GM19397 (cell line): ENCODE measurements around the gene WASL.
A peak's percentile ranks its signal among the peaks of the same experiment; 100 is the strongest.

ENCODE experiments used
- ATAC-seq: cut with Tn5 transposase; IDR thresholded peaks from one replicate; pipeline ENCODE4 v1.9.1; 2021; ENCODE audit warnings: mild to moderate bottlenecking, moderate library complexity; ENCODE audit not compliant: unreplicated experiment

The WASL gene

DNA sequence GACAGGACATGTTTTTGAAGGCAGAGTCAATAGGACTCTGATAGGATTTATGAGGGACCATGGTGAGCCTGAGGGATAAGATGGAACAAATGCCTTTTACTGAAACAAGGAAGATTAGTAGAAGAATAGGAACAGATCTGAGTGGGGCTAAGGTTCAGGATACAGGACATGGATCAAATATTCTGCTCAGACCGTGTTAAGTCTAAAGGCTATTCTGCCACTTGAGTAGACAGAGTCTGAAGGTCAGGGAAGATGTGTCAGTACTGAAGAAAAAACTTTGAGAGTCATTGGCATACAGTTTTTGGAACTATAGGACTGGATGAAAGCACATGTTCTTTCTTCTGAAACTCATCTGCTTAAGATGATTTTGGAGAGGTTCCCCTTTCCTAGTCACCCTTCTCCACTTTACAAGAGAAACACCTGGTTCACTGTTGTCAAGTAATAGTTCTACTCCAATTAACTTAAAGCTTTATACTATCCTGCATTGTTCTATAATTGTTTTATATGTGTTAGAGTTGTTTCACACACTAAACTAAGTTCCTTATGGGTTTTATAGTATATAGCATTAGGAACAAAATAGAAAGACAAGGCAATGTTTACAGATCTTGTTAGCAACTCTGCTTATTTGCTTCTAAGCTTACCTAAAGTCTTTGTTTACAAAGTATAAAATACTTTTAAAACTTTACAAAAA is 43.4 kb downstream of the WASL start:
- ATAC-seq = no peak

DNA sequence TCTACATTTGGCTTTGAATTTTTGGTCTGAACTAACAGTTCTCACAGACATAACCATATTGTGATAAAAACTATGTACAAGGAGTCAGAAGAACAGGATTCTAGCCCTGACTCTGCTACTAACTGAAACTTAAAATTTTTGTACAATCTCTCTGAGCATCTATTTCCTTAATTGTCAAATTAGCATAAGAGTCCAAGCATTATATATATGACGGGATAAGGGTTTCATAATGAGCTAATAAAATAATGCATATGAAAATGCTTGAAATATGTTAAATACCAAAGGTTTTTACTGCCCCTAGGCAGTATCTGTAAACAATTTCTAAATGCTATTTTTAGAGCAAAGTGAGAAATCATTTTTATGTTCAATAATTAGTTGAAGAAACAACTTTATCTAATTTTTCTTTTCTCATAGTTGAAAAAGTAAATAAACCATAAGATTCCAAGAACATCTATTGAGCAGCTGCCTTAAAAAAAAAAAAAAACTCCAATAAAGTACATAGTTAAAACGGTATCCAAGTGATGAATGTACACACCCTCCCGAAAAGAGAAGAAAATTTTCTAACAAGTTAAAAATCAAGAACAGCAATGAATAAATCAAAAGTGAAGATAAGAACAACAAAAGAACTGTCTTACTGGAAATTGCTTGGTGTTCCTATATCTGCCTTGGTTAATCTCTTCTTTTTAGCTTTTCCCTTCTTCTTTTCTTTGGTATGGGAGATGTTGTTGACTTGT is 52.7 kb downstream of the WASL start:
- ATAC-seq = no peak

DNA sequence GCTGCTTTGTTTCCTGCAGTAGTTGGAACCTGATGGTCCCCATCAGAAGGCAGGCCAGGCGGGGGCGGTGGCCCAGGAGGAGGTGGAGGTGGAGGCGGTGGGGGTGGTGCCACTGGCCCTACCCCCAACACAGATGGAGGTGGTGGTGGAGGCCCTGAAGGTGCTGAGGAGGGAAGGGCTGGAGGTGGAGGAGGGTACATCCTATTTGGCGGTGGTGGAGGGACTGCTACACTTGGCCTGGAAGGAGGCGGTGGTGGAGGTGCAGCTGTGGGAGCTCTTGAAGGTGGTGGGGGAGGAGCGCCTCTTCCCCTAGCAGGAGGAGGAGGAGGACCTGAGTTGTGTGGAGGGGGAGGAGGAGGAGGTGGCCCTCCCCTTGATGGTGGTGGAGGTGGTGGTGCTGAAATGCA is 56.3 kb downstream of the WASL start:
- ATAC-seq = no peak

DNA sequence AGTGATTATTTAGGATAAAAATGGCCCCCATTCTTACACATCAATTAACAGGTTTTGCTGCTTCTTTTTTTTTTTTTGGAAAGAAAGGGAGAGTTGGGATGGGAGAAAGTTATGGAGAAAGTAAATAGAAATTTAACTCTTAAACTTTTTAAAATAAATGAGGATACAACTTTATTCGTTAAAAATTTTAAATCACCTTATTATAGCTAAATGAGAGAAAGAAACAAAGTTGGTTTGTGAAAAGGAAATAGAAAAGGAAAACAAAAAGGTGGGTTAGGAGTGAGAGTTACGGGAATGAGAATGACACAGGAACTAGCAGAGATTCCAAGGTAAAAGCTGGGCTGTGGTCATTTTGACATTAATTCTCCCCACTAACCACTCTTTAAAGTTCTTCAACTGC is 58.3 kb downstream of the WASL start:
- no peak for ATAC-seq

DNA sequence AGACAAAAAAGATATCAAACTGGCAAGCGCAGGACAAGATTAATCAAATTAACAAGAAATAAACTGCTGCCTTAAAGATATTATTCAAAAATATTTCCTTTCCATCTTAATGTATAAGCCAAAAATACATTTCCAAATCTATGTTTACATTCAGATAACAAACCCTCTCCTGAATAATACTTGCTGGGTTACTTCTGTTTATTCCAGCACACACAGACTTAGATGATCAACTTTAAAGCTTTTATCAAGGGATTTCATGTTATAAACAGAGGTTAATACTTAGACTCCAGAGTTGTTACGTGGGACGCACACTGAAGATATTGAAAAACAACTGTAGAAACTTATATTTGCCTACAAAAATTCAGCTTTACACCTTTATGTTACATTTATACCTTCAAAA is 59.6 kb downstream of the WASL start:
- no peak for ATAC-seq

DNA sequence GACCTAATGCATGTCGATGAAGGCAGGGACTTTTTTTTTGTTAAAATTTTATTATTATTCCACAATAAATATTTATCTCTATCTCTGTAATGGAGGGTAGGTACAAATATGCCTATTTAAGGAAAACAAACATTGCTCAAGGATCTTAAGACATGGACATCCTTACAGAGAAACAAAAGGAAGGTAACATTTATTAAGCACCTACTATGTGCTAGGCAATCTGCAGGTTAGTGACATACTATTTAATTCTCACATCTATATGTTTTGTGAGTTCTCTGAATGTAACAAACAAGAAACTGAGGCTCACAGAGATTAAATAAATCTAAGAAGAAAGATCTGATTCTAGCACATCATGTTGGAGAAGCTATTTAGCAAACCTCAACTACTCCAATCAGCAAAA is 61.1 kb downstream of the WASL start:
- no peak for ATAC-seq

DNA sequence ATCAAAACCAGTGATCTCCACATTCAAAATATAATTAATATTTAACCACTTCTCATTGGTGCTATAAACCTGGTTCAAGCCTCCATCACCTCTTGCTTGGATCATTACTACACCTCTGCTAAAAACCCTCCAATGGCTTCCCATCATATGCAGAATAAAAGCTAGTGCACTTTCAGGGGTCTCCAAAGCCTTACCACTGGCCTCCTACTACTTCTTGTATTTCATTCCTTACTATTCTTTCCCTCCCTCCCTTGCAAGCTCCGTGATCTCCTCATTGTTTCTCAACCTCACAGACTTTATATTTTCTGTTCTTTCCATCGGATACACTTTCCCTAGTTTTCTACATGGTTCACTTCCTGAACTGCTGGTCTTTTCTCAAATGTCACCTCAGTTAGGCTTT is 61.6 kb downstream of the WASL start:
- no peak for ATAC-seq

DNA sequence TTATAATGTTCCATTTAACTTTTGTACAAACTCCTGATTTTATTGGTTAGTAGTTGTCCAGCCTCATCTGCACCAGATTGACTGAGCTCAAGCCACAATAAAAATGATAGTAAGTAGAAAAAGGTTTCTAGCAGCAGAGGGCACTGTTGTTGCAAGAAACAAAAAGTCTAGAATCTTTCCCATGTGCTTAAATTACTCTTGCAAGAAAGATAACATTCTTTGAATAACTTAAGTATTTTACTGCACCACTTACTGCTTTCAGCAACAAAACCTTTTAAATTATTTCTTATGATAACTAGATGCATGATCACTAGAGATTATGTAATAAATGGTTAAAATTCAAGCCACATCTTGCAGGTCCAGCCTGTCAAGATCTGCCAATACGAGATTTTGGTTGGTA is 66.1 kb downstream of the WASL start:
- peak; percentile 72 for ATAC-seq

DNA sequence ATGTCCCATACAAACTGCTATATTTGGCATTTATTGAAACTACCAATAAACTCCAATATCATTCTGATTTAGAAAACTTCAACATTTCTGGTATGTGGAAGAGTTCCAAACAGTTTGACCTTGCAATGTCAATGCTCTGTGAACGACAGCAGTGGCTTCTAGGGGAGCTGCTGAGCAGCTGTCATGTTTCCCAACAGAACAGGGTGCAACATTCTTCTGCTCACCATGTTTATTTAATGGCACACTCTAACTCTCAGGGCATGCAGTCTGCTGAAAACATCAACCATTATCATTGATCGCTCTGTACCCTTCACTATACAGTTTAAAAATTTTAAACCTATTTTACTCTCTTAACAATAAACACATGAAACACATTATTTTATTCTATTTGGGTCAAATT is 67.2 kb downstream of the WASL start:
- ATAC-seq = no peak

DNA sequence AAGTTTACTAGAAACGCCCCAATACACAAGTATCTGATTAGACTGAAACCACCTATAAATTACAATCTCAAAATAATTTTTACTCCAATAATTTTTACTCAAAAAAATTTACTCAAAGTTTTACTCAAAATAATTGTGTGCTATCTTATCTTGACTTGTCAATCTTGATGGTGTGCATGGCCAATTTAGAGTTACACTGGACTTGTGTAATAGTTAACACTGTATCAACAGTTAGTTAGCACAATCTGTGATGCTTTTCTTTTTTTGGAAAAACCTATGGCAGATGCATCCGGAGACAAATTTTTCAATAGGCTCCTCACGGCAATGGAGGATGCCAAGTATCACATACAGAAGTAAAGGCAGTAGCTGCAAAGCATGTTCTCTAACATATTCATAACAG is 68.2 kb downstream of the WASL start:
- ATAC-seq = no peak

DNA sequence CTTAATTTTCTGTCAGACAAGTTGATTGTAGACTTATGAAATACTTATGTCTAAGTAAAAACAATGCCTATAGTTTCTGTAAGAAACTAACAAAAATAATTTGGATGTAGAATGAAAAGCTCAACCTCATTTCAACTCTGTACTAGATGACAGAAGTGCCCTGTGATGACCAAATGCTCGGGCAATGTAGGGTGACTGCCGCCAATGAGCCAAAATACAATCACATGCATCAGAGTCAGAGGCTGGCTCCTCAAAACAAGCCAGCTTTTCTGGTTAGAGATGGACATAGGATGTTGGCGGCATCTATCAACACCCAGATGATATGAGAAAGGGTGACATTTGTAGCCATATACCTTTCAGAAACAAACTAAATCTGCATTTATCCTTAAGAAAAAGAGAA is 69.2 kb downstream of the WASL start:
- ATAC-seq = no peak

DNA sequence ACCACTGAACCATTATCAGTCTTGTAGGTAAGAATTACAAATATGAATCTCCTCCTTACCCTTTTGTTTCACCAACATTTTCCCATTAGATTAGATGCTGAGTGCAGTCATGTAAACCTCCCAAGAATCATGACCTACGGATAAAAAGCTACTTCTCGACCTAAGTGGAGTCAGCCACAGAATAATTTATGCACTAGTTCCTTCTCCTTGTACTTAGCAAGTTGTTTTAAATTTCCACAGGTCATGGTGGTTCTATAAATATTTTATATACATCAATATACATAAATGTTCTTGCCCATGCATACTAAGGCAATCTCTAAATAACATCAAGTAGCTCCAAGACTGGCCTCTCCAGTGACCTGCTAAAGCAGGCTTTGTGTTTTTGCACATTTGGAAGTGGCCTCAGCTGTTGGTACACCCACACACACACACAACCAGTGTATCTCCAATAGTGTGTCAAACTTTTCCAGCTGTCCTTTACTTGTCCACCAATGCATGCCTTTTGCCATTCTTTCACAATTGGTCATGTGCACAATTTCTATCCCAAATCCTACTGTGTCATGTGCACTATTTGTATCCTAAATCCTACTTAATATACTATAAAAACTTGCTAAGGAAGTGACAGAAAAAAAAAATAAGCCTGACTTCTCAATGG is 71.6 kb downstream of the WASL start:
- no peak for ATAC-seq

DNA sequence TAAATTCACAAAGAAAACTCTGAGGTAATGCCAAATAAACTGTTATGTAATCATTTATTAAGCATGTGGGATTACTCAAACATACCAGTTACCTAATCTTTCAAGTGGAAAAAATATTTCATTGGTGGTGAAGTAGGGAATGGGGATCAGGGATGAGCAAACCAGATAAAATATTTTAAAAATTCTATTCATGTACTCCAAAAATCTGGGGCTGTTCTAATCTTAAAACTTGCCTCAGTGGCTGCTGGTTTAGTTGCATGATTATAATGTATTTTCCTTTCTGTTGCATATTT is 73.7 kb downstream of the WASL start:
- ATAC-seq = no peak

DNA sequence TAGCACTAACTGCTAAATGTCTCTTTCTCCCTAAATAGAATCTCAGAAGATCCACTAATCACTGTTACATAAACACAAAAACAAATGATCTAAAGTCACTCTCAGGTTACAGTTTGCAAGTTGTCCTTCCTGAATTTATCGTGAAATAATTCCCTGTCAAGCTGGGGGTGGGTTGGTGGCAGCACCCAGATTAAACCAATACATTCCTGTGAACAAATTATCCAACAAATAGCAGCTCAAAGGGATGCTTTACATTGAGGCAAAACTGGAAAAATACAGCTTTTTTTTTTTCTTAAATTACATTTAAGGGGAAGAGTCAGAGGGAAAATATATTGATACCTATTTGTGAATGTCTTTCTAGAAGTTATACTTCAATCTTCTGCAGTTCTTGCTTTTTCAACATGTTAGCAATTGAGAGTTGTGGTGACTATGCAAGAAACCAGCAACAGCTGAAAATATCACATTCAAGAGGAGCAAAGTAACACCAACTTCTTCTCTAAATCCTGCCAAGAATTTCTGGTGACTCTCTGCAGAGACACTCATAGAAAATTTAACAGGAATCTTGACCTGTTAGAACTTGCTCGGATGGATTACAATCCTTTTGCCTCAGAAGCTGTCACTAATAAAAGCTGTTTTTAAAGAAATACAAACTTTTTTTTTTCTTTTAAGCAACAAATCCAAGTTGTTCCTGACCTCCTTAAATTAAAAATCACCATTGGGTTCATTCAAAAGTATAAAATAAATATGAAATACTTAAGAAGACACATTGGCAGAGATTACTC is 74.2 kb downstream of the WASL start:
- no peak for ATAC-seq

DNA sequence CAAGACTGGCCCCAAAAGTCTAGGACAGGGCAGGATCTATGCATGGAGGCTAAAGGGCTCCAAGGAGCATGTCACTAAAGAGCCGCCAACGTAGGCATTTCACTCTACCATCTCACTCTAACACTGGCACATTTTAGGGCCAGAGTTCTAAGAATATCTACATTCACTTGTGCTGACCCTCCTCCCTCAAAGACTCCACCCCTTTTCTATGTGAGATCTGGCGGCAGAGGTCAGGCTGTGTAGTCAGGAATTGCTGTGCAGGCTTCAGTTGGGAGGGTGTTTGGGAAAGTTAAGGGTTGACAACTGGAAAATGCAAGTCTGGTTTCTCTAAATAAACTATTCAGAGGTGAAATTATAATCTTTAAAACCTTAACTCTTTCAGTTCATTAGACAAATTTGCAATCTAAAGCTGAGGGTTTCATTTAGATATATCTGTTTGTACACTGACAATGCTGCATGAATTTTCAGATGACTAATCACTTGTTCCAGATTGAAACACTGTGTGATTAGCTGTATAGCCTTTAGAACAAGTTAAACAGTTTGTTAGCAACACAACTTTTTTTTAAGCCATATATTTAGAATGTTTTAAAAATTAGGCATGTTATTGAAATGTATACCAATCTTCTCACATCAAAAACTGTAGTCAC is 74.9 kb downstream of the WASL start:
- no peak for ATAC-seq

DNA sequence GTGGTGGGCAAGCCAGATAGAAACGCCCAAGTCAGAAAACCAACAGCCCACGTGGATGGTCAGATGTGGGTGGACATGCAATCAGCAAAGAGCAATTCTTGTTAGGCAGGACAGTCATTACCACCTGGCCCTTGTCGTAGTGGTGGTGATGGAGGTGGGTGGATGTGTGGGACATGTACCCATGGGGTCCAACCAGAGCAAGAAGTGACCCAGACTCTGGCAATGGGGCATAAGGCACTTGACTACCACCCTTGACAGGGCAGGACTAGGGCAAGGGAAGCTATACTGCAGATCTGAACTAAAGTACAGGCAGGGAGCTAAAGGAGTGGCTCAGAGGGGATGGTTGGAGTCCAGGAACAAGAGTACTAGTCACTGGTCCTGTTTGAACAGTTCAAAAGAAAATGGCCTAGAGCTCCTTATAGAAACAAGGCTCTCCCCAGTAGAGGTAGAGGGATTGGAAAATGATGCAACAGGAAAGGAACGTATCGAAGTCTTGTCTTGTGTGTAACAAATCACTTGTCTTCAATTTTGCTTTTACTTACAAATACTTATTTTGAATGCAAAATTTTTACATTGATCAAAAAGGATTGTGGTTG is 75.6 kb downstream of the WASL start:
- no peak for ATAC-seq

DNA sequence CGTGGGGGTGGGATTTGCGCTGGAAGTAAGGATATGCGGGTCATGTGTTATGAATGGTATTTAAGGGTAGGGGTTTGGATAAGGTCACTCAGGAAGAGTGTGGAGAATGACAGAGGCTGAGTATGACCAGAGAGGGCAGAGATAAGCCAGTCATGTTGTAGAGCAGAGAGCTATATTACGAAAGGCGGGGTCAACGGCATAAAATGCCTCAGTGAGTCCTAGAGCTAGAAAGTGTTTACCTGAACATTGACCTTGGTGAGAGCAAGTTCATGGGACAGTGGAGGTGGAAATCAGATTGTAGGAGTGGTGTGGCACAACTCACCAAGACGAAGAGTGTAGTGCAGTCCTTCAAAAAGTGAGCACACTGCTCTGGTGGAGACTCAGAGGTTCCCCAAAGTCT is 79.3 kb downstream of the WASL start:
- no peak for ATAC-seq

DNA sequence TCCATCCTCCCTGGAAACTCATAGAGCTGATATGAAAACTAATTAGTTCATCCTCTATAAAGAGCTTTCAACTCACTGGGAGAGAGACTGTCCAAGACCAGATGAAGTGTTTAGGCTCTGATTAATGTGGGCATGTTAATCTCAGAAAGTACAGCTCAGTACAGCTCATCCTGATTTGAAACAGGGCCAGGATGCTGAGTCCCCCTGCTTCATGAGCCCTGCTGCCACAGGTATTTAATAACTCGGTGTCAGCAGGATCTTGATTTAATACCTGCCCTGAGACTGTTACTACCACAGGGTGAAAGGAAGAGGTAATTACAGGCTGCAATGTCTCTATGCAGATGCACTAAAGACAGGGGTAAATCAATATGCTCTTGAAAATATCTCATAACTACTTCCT is 82.3 kb downstream of the WASL start:
- ATAC-seq = no peak

DNA sequence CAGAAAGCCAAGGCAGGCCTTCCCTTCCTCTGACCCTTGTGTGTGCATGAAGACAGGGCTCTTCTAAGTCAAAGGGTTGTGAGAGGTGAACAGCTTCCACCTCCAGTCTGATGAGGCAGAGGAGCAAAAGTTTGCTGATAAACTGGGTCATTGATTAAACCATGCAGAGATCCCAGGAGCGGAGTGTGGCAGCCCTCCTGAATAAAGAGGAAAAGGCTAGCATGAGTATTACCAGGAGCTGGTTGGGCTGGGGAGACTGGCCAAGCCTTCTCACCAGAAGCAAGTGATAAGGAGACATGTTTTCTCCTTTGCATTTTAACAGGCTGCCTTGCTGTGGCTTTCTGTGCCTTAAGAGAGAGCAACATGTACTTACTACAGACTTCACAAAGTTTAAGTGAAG is 82.9 kb downstream of the WASL start:
- ATAC-seq = no peak

DNA sequence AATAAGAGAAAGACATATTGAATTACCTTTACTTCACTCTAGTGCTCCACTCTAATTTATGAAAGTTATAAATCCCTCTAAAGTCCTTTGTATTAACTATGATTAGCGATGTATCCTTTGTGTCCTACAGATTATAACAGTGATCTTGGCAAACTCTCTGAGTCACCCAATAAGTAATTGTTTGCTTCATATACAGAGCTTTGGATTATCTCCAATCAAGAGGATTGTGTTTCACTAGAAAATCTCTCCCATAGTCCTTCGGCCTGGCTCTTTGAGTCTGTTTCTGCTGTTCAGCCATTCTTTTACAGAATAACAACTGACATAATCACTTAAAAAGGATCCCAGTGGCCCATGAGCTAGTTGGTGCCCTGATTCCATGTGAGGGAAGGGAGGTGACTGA is 83.6 kb downstream of the WASL start:
- ATAC-seq = no peak

DNA sequence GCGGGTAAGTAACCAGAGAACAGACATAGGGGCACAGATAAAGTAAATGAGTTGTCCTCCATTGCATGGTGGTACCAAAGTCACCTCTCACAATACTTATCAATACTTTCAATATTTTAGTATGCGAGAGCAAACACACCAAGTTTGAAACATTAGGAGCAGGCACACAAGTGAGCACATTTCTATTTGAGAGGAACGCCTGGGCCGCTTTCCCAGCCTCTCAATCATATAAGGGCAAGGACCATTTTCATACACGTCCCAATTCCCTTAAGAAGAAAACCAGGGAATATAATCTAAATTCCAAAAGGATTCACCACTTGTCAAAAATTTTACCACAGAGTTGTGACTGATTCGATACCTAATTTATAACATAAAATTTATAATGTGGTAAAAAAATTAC is 85.6 kb downstream of the WASL start:
- no peak for ATAC-seq
